Umbilical cord (tissue), 2 donors: Measurements from ENCODE around the gene ERF. TPM values are rescaled to one million over a fixed set of nuclear protein-coding genes. Genes with fewer than 3 reads are reported as not detected.
A peak's percentile ranks its signal among the peaks of the same experiment; 100 is the strongest.

Experiments
- DNase-seq: peaks from one replicate; pipeline ENCODE4 v3.0.0-alpha.2; 2015; ENCODE audit warnings: low spot score
- total RNA-seq: library from RNA; depleted of rRNA; stranded (reverse); fragments of >200 nt; gene quantifications from one replicate; pipeline ENCODE4 v1.2.3, GENCODE V29; 2014; ENCODE audit warnings: low replicate concordance; ENCODE audit not compliant: insufficient read depth

The ERF gene
- 33.2 TPM for total RNA-seq

DNA sequence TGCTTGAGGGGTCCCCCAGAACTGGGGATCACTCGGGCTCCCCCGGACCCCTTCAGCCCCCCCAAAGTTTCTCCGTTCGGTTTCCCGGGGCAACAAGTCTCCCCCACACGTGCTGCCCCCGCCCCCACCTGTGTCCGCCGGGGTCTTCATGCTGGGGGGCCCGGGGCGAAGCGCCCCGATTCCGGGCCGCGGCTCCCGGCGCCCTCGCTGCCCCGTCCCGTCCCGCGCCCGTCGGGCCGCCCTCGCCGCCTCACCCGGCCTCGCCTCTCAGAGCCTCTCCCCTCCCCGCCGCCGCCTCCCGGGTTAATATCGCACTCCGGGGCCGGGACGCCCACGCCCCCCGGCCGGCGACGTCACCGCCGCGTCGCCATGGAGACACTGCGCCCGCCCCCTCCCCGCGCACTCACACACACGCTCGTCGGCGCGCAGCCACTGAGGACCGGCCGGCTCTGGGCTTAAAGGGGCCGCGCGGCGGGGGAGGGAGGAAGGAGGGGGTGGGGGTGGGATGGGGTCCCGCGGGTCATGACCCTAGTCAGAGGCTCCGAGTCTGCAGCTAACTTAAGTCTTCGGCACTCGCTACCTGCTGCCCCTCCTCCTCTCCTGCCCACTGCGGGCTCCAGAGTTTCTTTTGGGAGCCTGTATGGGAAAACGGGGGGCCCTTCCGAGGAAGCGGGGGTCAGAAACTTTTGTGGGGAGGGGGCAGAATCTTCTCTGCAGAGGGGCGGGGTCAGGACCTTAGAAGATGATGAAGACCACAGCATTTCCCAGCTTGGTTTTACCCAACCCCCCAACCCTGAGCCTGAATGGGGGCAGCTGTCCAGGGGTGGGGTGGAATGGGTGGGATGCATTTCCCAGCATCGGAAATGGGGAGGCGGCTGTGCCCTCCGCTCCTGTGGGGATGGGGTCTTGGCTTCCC lies at the start of gene ERF:
TSS of gene ERF (minus strand) at position 279 of the 916 bp plus-strand sequence. CDS start at position 150, 129 bp downstream.
- DNase-seq = peak; percentile 93

DNA sequence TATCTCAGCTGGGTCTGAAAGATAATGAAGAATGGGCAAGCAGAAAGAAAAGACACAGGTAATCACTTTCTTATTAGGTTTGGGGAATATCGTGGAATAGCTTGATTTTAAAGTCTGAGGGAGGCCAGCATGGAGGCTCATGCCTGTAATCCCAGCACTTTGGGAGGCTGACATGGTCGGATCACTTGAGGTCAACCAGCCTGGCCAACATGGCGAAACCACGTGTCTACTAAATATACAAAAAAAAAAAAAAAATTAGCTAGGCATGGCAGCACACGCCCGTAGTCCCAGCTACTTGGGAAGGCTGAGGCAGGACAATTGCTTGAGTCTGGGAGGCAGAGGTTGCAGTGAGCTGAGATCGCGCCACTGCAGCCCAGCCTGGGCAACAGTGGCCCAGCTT lies 48.9 kb upstream of the ERF start:
- no peak for DNase-seq

DNA sequence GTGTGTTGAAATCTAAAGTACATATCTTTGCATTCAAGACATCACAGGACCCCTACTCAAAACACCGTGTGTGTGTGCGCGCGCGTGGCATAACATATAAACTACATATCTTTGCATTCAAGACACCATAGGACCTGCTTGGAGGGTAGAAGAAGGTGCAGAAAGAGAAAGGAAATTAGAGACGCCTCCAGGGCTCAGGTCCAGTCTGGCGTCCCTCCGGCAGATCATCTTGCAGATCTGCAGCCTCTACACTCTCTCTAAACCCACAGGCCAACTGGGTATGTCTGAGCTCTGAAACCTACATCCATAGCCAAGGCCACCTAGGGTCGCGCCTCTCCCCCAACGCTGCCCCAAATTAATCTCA lies 48.2 kb upstream of the ERF start:
- DNase-seq = no peak

DNA sequence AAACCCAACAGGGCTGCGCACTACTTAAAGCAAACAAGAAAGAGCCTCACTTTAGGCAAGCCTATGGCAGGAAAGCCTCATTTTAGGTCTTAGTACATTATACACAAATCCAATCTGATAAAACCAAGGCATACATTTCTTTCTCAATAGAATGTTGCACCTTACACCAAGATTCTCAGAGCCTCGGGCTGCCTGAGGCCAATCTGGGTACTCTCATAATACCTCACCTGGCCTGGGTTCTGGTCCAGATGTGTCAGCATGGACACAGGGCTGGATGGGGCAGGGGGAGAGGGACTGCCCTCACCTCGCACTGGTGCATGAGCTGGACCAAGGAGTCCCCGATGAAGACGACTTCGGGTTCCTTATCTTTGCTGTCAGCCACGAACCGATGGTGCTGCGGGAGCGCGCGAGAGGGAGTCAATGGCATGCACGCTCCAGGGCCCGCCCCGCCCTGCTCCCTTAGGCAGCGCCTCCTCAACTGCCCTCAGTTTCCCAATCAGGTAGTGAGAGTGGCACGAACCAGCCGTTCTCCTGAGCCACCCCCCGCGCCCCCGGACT lies 46.8 kb upstream of the ERF start, which contains the start of gene PRR19:
TSS of gene PRR19 (plus strand) at position 487 of the 558 bp plus-strand sequence. CDS start 7,453 bp downstream, outside the sequence.
- DNase-seq = no peak

DNA sequence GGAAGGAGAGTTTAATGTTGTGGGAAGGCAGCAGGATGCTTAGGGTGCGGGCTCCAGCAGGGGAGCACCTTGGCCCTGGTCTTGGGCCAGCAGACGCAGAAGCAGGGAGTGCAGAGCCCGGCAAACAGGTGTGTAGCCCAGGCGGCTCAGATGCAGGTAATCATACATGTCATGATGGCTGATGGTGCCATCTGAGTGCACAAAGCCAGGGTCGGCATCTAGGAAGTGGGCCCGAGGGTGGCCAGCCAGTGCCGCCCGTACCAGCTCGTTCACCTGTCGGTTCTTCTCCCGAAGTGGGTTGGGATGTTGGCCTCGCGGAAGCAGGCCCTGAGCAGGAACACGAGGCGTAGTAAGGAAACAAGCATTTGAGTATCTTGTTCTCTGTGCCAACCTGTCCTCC lies 42.1 kb upstream of the ERF start:
- DNase-seq = no peak

DNA sequence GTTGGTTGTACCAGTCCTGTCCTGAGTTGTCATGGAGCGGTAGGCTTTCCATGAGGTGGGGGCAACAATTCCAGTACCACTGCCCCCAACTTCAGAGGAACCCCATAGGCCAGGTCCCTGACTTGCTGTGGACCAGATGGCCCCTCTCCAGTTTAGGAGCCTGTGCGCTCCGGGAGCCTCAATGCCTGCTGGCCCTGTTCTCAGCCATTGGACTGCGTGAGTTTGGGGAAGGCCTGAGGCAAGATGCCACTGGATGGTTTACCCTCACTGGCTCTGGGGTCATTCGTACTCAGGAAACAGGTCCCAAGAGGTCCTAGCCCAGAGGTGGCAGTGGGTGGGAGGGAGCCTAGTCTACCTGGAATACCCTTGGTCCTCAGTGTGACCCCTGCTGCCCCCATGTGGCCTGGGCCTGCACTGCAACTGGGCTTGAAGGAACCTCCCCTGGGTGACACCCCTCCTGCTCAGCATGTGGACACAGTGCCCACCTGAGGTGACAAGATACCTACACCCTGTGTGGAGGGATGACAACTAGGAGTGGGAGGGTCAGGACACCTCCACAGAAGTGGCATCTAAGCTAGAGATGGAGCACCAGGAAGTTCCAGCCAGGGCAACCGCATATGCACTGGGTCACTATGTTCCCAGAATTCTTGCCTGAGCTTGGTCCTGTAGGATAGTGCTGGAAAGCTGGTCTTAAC lies 41.0 kb upstream of the ERF start:
- DNase-seq = peak; percentile 76

DNA sequence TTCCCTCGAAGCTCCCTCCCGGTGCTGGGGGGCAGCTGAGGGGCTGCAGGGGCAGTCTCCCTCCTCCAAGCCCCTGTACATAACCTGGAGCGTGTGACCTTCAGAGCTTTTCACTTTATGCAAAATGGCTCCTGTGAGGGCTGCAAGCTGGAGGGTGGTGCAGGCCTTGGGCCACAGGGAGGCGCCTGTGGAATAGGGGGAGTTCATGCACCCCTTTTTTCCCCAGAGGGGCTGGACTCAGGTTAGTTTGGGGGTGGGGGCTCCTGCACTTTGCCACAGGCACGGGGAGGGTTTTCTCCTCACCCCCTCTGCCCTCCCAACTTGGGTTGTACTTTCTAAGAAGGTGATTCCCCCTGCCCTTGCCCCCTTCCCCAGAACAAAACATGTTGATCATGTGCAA lies 40.4 kb upstream of the ERF start:
- DNase-seq = no peak

DNA sequence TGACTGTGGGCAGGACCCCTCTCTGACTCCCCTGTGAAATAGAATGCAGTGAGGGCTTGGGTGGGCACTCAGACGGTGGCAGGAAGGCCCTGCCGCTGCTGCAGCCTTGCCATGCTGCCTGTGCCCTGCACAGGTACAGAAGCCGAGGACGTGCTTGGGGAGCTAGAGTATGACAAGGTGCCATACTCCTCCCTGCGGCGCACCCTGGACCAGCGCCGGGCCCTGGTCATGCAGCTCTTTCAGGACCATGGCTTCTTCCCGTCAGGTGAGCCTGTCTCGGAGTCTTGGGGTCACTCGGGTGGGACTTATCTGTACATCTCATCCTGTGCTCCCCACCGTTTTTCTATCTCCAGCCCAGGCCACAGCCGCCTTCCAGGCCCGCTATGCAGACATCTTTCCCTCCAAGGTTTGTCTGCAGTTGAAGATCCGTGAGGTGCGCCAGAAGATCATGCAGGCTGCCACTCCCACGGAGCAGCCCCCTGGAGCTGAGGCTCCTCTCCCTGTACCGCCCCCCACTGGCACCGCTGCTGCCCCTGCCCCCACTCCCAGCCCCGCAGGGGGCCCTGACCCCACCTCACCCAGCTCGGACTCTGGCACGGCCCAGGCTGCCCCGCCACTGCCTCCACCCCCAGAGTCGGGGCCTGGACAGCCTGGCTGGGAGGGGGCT lies 39.7 kb upstream of the ERF start:
- no peak for DNase-seq

DNA sequence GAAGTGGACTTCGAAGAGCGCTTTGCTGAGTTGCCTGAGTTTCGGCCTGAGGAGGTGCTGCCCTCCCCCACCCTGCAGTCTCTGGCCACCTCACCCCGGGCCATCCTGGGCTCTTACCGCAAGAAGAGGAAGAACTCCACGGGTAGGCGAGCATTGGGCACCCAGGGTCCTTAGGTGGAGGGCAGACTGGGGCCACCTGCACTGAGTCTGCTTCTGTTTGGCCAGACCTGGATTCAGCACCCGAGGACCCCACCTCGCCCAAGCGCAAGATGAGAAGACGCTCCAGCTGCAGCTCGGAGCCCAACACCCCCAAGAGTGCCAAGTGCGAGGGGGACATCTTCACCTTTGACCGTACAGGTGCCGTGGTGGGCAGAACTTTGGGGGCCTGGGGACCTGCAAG lies 39.0 kb upstream of the ERF start:
- no peak for DNase-seq

DNA sequence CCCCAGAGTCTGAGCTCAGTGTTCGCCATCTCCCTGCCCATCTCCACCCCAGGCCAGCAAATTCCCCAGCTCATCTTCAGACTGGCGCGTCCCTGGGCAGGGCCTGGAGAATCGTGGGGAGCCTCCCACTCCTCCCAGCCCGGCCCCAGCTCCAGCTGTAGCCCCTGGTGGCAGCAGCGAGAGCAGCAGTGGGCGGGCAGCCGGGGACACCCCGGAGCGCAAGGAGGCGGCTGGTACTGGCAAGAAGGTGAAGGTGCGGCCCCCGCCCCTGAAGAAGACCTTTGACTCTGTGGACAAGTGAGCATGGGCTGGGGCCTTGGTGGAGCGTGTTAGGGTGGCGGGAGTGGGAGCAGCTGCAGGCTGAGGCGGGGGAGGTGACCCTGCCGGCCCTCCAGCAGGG lies 38.6 kb upstream of the ERF start:
- DNase-seq = no peak

DNA sequence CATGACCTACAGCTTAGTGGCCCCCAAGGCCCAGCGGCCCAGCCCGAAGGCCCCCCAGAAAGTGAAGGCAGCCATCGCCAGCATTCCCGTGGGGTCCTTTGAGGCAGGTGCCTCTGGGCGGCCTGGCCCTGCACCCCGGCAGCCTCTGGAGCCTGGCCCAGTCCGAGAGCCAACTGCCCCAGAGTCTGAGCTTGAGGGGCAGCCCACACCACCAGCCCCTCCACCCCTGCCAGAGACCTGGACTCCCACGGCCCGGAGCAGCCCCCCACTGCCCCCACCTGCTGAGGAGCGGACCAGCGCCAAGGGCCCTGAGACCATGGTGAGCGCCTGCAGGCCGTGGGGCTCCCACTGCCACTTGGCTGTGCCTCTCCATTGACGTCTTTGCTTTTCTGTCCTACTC lies 38.0 kb upstream of the ERF start:
- no peak for DNase-seq

DNA sequence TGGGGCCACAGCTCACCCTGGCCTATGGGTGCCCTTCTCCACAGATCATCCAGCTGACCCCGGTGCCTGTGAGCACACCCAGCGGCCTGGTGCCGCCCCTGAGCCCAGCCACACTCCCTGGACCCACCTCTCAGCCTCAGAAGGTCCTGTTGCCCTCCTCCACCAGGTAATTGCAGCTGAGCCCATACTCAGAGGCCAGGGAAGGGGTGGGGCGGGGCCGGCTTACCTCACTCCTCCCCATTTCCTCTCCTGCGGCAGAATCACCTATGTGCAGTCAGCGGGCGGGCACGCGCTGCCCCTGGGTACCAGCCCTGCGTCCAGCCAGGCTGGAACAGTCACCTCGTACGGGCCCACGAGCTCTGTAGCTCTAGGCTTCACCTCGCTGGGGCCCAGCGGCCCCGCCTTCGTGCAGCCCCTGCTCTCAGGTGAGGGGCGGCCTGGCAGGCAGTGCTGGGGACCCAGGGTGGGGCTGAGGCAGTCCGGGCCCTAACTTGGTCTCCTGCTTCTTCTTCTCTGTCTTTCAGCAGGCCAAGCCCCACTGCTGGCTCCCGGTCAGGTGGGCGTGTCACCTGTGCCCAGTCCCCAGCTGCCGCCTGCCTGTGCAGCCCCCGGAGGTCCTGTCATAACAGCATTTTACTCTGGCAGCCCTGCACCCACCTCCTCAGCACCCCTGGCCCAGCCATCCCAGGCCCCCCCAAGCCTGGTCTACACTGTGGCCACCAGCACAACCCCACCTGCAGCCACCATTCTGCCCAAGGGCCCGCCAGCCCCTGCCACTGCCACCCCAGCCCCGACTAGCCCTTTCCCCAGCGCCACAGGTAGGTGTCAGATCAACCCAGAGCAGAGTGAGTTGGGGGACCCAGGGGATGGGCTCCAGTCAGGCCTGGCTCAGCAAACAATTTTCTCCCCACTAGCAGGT lies 37.4 kb upstream of the ERF start:
- no peak for DNase-seq

DNA sequence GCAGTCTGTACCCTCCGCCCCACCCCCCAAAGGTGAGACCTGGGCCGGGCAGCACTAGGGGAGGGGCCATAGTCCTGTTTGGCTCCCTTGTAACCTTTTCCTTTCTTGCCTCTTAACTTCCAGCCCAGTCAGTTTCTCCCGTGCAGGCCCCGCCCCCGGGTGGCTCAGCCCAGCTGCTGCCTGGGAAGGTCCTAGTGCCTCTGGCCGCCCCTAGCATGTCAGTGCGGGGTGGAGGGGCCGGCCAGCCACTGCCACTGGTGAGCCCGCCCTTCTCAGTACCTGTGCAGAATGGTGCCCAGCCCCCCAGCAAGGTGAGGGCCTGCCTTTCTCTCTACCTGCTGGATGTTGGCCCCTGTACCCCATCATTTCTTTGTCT lies 36.5 kb upstream of the ERF start:
- no peak for DNase-seq

DNA sequence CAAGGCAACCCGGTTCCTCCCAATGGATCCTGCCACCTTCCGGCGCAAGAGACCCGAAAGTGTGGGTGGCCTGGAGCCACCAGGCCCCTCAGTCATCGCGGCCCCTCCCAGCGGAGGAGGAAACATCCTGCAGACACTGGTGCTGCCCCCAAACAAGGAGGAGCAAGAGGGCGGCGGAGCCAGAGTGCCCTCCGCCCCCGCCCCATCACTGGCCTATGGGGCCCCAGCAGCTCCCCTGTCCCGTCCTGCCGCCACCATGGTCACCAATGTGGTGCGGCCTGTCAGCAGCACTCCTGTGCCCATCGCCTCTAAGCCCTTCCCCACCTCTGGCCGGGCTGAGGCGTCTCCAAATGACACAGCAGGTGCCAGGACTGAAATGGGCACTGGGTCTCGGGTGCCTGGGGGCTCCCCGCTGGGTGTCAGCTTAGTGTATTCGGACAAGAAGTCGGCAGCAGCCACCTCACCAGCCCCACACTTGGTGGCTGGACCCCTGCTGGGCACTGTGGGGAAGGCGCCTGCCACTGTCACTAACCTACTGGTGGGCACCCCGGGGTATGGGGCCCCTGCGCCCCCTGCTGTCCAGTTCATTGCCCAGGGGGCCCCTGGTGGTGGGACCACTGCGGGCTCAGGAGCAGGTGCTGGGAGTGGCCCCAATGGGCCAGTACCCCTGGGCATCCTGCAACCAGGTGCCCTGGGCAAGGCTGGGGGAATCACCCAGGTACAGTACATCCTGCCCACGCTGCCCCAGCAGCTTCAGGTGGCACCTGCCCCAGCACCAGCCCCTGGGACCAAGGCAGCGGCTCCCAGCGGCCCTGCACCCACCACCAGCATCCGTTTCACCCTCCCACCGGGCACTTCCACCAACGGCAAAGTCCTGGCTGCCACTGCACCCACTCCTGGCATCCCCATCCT lies 35.9 kb upstream of the ERF start:
- DNase-seq = no peak

DNA sequence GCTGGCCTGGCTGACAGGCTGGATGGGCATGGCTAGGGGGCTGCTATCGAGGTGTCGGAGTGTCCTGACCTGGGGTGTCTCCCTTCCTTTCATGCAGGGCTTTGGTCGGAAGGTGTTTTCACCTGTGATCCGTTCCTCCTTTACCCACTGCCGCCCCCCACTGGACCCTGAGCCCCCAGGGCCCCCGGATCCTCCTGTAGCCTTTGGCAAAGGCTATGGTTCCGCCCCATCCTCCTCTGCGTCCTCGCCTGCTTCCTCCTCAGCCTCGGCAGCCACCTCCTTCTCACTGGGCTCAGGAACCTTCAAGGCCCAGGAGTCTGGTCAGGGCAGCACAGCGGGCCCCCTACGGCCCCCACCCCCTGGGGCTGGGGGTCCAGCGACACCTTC lies 35.2 kb upstream of the ERF start:
- DNase-seq = no peak

DNA sequence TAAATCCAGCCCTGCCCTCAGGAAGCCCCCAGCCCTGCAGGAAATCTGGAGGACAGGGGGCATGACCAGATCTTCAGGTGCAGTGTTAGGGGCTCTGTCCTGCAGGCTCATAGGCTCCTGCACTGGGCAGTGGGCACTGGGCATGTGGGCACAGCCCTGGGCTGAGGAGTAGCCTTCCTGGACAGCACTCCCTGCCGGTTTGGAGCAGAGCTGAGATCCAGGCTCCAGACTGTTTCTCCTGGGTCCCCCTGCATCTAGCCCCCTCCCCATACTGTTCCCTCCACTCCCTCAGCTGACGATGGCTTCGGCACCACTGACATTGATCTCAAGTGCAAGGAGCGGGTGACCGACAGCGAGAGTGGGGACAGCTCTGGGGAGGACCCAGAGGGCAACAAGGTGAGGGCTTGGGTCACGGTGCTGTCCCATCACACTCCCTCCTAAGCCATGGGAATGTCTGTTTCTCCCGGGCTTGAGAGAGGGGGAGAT lies 34.7 kb upstream of the ERF start:
- DNase-seq = no peak

DNA sequence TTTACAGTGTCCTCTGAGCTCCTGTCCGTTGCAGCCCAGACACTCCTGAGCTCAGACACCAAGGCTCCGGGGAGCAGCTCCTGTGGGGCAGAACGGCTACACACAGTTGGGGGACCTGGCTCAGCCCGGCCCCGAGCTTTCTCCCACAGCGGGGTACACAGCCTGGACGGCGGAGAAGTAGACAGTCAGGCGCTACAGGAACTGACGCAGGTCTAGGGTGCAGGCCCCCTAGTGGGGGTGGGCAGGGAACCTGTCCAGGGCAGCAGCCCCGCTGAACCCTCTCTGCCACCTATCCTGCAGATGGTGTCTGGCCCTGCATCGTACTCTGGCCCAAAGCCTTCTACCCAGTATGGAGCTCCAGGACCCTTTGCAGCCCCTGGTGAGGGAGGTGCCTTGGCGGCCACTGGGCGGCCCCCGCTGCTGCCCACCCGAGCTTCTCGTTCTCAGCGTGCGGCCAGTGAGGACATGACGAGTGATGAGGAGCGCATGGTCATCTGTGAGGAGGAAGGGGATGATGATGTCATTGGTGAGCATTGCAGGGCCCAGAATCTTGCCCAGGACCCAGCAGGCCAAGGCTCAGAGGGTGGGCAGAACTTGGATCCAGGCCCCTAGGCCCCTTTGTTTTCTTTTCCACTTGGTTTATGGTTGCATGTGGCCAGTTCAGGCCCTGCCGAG lies 34.1 kb upstream of the ERF start:
- no peak for DNase-seq

DNA sequence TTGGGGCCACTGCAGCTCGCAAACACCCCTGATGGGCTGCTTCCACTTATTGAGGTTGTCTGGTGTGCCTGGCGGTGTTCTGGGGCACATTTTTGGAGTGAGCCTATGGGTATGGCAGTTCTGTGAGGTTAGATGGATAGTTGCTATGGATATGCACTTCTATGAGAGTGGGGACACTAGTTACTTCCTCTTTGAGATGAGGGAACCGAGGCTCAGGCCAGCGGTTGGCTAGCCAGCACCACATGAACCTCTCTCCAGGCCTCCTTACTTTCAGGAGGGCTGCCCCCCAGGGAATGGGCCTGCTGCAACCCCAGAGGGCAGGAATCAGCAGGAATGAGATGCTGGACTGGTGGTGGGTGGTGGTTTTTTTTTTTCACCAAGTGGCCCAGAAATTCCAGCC lies 33.5 kb upstream of the ERF start:
- DNase-seq = no peak

DNA sequence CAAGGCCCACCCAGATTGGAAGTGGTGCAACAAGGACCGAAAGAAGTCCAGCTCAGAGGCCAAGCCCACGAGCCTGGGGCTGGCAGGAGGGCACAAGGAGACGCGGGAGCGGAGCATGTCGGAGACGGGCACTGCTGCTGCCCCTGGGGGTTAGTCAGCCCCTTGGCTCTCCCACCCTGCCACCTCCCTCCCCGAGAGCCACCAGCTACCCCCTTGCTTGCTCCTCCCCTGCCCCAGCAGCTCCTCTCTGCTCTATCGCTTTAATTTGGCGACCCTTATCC lies 32.8 kb upstream of the ERF start:
- no peak for DNase-seq
